ENCODE measurements around the gene DNAH2. TPM values are rescaled to one million over a fixed set of nuclear protein-coding genes. Genes with fewer than 3 reads are reported as not detected.

The DNAH2 gene
- total RNA-seq, 1 experiment from 2014 or later = 0.17 TPM

GRCh38 chr17:7846063-7846735, 128.7 kb downstream of the DNAH2 start:
- no peaks in the 10 kb centered on the region for H3K9me3 Mint-ChIP-seq
- H3K27ac Mint-ChIP-seq = no peak overlapping the region
- no peak overlapping the region for H3K4me3 Mint-ChIP-seq
- peaks cover 18% of the 10 kb centered on the region for H3K4me1 Mint-ChIP-seq
- CTCF ChIA-PET = interaction anchor here (1.1 to 7.0 kb wide), 7 partner anchors 9 to 195 kb away, joined by 3 to 66 read pairs (median 6); partner anchors contain the start of genes CYB5D1, KDM6B and NAA38
- ATAC-seq (no peak), DNase-seq (ENCODE audit: low spot score) (no peak)
- H3K36me3 Mint-ChIP-seq = no peaks in the 10 kb centered on the region
- H3K27me3 Mint-ChIP-seq (ENCODE audit: low read depth) = peaks cover 27% of the 10 kb centered on the region
- TF ChIP-seq RORB (CRISPR knock-in tag; IDR thresholded peaks at IDR 0.05) (no peak), ZBTB21 (CRISPR knock-in tag; IDR thresholded peaks at IDR 0.05; ENCODE audit: borderline replicate concordance) (no peak), ZNF219 (CRISPR knock-in tag; IDR thresholded peaks at IDR 0.05; ENCODE audit: borderline replicate concordance) (no peak), ZNF396 (CRISPR knock-in tag; IDR thresholded peaks at IDR 0.05; ENCODE audit: borderline replicate concordance) (no peak), MAX (CRISPR knock-in tag; IDR thresholded peaks at IDR 0.05) (no peak), PREB (CRISPR knock-in tag; IDR thresholded peaks at IDR 0.05; ENCODE audit: borderline replicate concordance) (no peak), ZNF671 (CRISPR knock-in tag; IDR thresholded peaks at IDR 0.05) (no peak), ZNF512 (CRISPR knock-in tag; IDR thresholded peaks at IDR 0.05; ENCODE audit: borderline replicate concordance) (no peak), ZNF121 (CRISPR knock-in tag; IDR thresholded peaks at IDR 0.05) (no peak), MXD4 (CRISPR knock-in tag; IDR thresholded peaks at IDR 0.05; ENCODE audit: borderline replicate concordance) (no peak), ZNF263 (CRISPR knock-in tag; IDR thresholded peaks at IDR 0.05; ENCODE audit: low read depth) (no peak), E2F4 (CRISPR knock-in tag; IDR thresholded peaks at IDR 0.05; ENCODE audit: borderline replicate concordance, low read depth) (no peak)
- POLR2A ChIA-PET = interaction anchor here (1.7 kb wide), 1 partner anchor 10 kb away, joined by 8 read pairs; no protein-coding TSS in a partner anchor

- no peak for ATAC-seq
- H3K27me3 Mint-ChIP-seq (ENCODE audit: low read depth) = peaks cover 27% of the 10 kb centered on the region
- no peaks in the 10 kb centered on the region for H3K36me3 Mint-ChIP-seq
- POLR2A ChIA-PET = no interaction called here
- H3K4me1 Mint-ChIP-seq = peaks cover 22% of the 10 kb centered on the region
- H3K9me3 Mint-ChIP-seq = no peaks in the 10 kb centered on the region
- DNase-seq (ENCODE audit: low spot score) = no peak
- CTCF ChIA-PET = interaction anchor here (1.1 to 7.0 kb wide), 4 partner anchors 10 to 15 kb away, joined by 3 to 66 read pairs (median 6); partner anchors contain the start of genes CYB5D1, KDM6B and NAA38
- H3K4me3 Mint-ChIP-seq = no peak overlapping the region
- no peak overlapping the region for H3K27ac Mint-ChIP-seq
- TF ChIP-seq CBFB (CRISPR knock-in tag; IDR thresholded peaks at IDR 0.05; ENCODE audit: low read depth) = no peak
- TF ChIP-seq JUN (CRISPR knock-in tag; IDR thresholded peaks at IDR 0.05) = no peak
- TF ChIP-seq ATF6 (CRISPR knock-in tag; IDR thresholded peaks at IDR 0.05) = no peak
- TF ChIP-seq JAZF1 (CRISPR knock-in tag; IDR thresholded peaks at IDR 0.05) = no peak
- TF ChIP-seq RORB (CRISPR knock-in tag; IDR thresholded peaks at IDR 0.05) = no peak
- TF ChIP-seq ZSCAN18 (CRISPR knock-in tag; IDR thresholded peaks at IDR 0.05) = no peak
- no peak for TF ChIP-seq MAX (CRISPR knock-in tag; IDR thresholded peaks at IDR 0.05)
- no peak for TF ChIP-seq GRHL2 (CRISPR knock-in tag; IDR thresholded peaks at IDR 0.05; ENCODE audit: insufficient replicate concordance, severe bottlenecking)
- no peak for TF ChIP-seq NFE2L1 (CRISPR knock-in tag; IDR thresholded peaks at IDR 0.05)
- TF ChIP-seq ZNF121 (CRISPR knock-in tag; IDR thresholded peaks at IDR 0.05) = no peak
- no peak for TF ChIP-seq GABPB1 (CRISPR knock-in tag; IDR thresholded peaks at IDR 0.05)
Observed at GRCh38 chr17:7846765-7847661, 129.5 kb downstream of the DNAH2 start.
